Lower leg skin (tissue), 4 donors: ENCODE results near the gene MBD3. TPM values are rescaled to one million over a fixed set of nuclear protein-coding genes. Genes with fewer than 3 reads are reported as not detected.

Experiments
- DNase-seq, 2 donors: peaks; one replicate each; pipeline ENCODE4 v3.0.0-alpha.2; 2019; ENCODE audit warnings: low spot score in 2 of 2
- H3K4me3 ChIP-seq: fragments of 200-600 bp; sonication (generic); 2 replicates; pipeline ENCODE4 v1.5.1; 2017; ENCODE audit warnings: mild to moderate bottlenecking, low read depth; ENCODE audit not compliant: poor library complexity, severe bottlenecking
- CTCF ChIP-seq, 3 donors: fragments of 450-650 bp; IDR thresholded peaks; one replicate each; pipeline ENCODE4 v1.5.1; 2016; ENCODE audit warnings: antibody characterized with exemption in 3 of 3, mild to moderate bottlenecking in 3 of 3, moderate library complexity in 2 of 3
- POLR2A ChIP-seq, 2 donors: fragments of 450-650 bp; IDR thresholded peaks; one replicate each; pipeline ENCODE4 v1.6.1; 2016 to 2017; ENCODE audit warnings: antibody characterized with exemption in 2 of 2, mild to moderate bottlenecking in 1 of 2, moderate library complexity in 1 of 2
- whole genome bisulfite sequencing, 2 donors: methylation state at CpG; one replicate each; pipeline ENCODE4 v1.1.5; 2018; 5-methylcytosine and 5-hydroxymethylcytosine counted together
- intact Hi-C: fragments of 100-400 bp; cut with DNase I; formaldehyde crosslinking; loops from one replicate; pipeline ENCODE4 v1.15.0; 2023; ENCODE audit warnings: low total_unique reads
- total RNA-seq, 4 donors: library from RNA; depleted of rRNA; stranded (reverse); fragments of >200 nt; gene quantifications; one replicate each; pipeline ENCODE4 v1.1.0, GENCODE V29; 2016

MBD3 gene
- total RNA-seq, 4 donors from 2014 or later: 51.7 to 85.7 (median 79.3) TPM

- intact Hi-C loops: no loop called here
- 60 to 63% methylated on average over 4 of the region's 4 CpGs for WGBS, 2 donors
- no peak for DNase-seq
- TF ChIP-seq POLR2A (IDR thresholded peaks at IDR 0.05): no peak
- TF ChIP-seq CTCF (IDR thresholded peaks at IDR 0.05): no peak
- H3K4me3 ChIP-seq: no peak overlapping the region
Observed at GRCh38 chr19:1616875-1617274, 24.2 kb upstream of the MBD3 start.

GRCh38 chr19:1616396-1616795 lies 23.7 kb upstream of the MBD3 start:
- no peak for TF ChIP-seq POLR2A (IDR thresholded peaks at IDR 0.05)
- no peak for TF ChIP-seq CTCF (IDR thresholded peaks at IDR 0.05)
- no peak for DNase-seq
- intact Hi-C loops: no loop called here
- no peak overlapping the region for H3K4me3 ChIP-seq
- 90 to 92% methylated on average over 8 of the region's 8 CpGs for WGBS, 2 donors

- intact Hi-C loops: no loop called here
- no peak for TF ChIP-seq POLR2A (IDR thresholded peaks at IDR 0.05)
- TF ChIP-seq CTCF (IDR thresholded peaks at IDR 0.05): no peak
- DNase-seq: no peak
- H3K4me3 ChIP-seq: no peak overlapping the region
- WGBS, 2 donors: 91 to 94% methylated on average over 41 of the region's 41 CpGs
Observed at GRCh38 chr19:1615156-1615765, 22.6 kb upstream of the MBD3 start.

GRCh38 chr19:1613808-1614570 lies 21.3 kb upstream of the MBD3 start:
- WGBS, 2 donors: 91% methylated on average over 24 to 27 of the region's 32 CpGs
- intact Hi-C loops: no loop called here
- TF ChIP-seq CTCF (IDR thresholded peaks at IDR 0.05) (no peak), POLR2A (IDR thresholded peaks at IDR 0.05) (no peak)
- DNase-seq: no peak
- H3K4me3 ChIP-seq: no peak overlapping the region

- intact Hi-C loops: no loop called here
- no peak for DNase-seq
- no peak for TF ChIP-seq CTCF (IDR thresholded peaks at IDR 0.05)
- TF ChIP-seq POLR2A (IDR thresholded peaks at IDR 0.05): no peak
- WGBS, 2 donors: 78 to 81% methylated on average over 6 to 9 of the region's 9 CpGs
- H3K4me3 ChIP-seq: no peak overlapping the region
Observed at GRCh38 chr19:1613146-1613545, 20.5 kb upstream of the MBD3 start.
